Endothelial cell of umbilical vein (primary cell): ENCODE data around the gene TMEM255A.

Source experiments
- CTCF ChIP-seq, 2 donors: IDR thresholded peaks; 1 replicate in 1 of 2; 2 replicates in 1 of 2; pipeline ENCODE4 v1.5.1; 2011; ENCODE audit warnings: low read length in 2 of 2, mild to moderate bottlenecking in 2 of 2, moderate library complexity in 2 of 2, control low read depth in 1 of 2, inconsistent platforms in 1 of 2, low read depth in 1 of 2; ENCODE audit not compliant: insufficient read depth in 1 of 2; ENCODE audit errors: extremely low read depth in 1 of 2
- MAX ChIP-seq: IDR thresholded peaks from 2 replicates; pipeline ENCODE4 v1.6.1; 2011; ENCODE audit not compliant: insufficient read depth, insufficient read length
- POLR2A ChIP-seq: IDR thresholded peaks from 2 replicates; pipeline ENCODE4 v1.6.1; 2012; ENCODE audit warnings: low read depth, mild to moderate bottlenecking, control low read depth, low read length
- POLR2AphosphoS5 ChIP-seq: IDR thresholded peaks from 2 replicates; pipeline ENCODE4 v1.6.1; 2012; ENCODE audit warnings: low read depth, mild to moderate bottlenecking, control low read depth, low read length, moderate library complexity; ENCODE audit not compliant: insufficient read depth

- TF ChIP-seq POLR2AphosphoS5 (no peak), POLR2A (no peak), CTCF (IDR thresholded peaks at IDR 0.05; ENCODE audit: extremely low read depth in 1 of 2, insufficient read depth in 1 of 2, low read depth in 1 of 2, low read length in 2 of 2) (no peak), MAX (no peak)
Observed at GRCh38 chrX:120281021-120281624, 30.1 kb downstream of the TMEM255A start.
